Measurements from ENCODE around the gene FGF12.
A peak's percentile ranks its signal among the peaks of the same experiment; 100 is the strongest.

The FGF12 gene

GRCh38 chr3:192253138-192253887, 474.0 kb downstream of the FGF12 start:
- DNase-seq = no peak

DNA sequence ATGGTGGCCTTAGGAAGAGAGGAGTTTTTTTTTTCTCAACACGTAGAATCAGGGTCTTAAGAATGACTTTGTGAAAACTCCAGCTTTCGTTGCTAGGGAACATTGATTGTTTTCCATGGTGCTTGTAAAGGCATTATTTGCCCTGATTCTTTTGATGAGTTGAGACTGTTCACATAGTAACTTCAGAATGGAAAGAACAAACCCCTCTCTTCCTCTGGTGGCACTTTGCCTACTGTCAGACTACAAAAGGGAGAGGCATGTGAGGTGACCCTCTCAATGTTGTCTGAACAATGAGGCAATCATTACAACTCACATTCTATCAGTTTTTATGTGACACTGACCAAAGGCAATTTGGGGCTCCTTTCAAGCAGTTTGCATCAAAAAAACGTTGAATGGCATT, 477.8 kb downstream of the FGF12 start:
- no peak for DNase-seq

DNA sequence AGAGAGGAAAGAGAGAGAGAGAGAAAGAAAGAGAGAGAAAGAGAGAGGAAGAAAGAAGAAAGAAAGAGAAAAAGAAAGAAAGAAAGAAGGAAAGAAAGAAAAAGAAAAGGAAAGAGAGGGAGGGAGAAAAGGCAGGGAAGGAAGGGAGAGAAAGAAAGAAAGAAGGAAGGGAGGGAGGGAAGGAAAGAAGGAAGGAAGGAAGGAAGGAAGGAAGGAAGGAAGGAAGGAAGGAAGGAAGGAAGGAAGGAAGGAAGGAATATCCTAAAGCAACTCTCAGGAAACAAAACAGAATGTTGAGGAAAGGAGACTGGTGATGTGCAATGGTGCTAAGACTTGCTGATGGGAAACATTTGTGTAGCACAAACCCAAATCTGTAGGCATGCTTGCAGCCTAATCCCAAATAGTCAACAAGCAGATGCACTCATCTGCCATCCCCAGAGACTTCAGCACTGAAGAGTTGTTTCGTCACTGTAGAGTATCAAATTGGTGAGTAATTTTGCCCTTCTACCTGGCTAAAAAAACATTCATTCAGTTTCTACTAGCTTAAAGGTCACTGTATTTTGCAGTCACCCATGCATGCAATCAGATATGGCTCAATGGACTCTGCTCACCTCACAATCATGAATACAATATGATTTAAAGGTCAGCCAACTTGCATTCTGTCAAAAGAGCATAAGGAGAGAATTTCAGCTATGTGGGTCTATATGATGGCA, 480.3 kb downstream of the FGF12 start:
- DNase-seq = no peak

GRCh38 chr3:192244591-192244990, 482.8 kb downstream of the FGF12 start:
- DNase-seq = no peak

- no peak for DNase-seq
These were observed 487.4 kb downstream of the FGF12 start for GRCh38 chr3:192239956-192240355.

DNA sequence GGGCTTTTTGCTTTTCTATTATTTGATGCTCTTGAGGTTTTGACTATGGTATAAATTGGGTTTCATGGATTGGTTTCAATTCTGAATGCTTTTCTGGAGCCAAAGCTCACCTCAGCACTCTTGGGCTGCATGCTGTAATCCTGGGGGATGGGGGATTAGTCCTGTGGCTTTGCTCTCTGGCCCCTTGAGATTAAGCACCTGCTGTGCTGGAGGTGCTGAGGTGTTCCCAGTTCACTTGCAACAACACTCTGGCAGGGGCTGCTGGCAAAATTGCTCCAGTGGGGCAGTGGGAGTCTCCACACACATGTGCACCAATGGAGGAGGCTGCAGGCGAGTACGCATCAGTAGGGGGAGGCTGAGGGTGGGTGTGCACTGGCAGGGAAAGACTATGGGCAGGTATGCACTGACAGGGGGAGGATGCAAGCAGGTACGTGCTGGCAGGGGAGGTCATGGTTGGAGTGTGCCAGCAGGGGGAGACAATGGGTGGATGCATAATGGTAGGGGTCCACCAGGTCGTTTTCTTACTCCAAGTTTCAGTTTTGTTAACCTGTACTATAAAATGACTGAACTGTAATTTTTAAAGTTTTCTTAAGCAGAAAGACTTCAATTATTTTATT, 489.2 kb downstream of the FGF12 start:
- DNase-seq = no peak

- no peak for DNase-seq
These were observed 497.5 kb downstream of the FGF12 start for GRCh38 chr3:192229866-192230265.

DNA sequence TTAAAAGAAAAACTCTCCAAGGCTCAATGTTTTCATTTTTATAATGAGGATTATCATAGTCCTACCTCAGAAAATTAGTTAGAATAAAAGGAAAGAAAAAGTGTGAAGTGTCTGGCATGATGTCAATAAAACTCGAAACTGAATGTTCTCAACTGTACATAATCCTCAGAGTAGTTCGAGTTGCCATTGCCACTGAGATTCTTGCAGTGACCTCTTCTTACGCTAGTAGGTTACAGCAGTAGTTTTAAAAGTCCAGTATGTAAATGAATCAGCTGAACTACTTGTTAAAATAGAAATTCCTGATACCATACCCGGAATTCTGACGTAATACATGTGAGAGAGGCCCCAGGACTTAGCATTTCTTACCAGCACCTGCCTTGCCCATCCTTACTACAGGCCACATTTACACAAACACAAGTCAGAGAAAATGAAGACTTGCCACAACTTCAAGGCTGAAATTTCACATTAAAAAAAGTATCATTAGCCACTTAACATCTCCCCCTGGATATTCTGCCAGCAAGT, 502.6 kb downstream of the FGF12 start:
- no peak for DNase-seq

GRCh38 chr3:192223815-192224214, 503.5 kb downstream of the FGF12 start:
- DNase-seq = no peak

GRCh38 chr3:192220915-192221314, 506.4 kb downstream of the FGF12 start:
- DNase-seq = no peak

DNA sequence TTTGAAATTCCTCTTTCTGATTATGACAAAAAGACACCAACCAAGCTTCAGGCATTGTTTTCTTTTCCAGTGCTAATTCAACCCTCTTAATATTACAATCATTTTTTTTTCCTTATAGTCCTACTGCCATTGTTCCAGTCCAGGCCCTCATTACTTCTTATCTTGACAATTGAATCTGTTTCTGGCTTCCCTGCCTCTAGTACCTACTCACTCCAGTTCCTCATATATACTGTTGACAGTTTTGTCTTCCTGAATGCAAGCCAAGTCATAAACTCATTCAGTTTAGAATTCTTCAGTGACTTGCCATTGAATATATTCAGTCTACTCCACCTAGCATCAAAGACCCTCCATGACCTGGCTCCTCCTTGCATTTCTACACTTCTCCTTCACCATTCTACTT, 507.4 kb downstream of the FGF12 start:
- no peak for DNase-seq

DNA sequence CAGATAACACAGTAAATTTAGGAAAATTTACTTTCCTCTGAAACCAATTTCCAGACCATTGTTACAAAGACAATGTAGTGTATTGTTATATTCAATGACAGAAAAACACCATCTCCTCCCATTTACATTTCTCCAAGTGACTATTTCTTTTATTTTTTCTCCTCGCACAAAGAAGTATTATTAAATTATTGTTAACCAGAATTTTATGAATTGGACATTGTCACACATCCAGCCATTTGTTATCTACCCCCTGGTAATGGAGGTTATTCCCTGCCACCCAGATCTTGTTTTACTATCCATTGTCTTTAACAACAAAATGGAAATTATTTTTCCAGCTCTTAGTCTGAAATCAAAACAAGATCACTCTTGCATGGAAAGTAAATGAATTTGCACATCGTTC, 511.3 kb downstream of the FGF12 start:
- DNase-seq = no peak

GRCh38 chr3:192212979-192213378, 514.4 kb downstream of the FGF12 start:
- DNase-seq = no peak

DNA sequence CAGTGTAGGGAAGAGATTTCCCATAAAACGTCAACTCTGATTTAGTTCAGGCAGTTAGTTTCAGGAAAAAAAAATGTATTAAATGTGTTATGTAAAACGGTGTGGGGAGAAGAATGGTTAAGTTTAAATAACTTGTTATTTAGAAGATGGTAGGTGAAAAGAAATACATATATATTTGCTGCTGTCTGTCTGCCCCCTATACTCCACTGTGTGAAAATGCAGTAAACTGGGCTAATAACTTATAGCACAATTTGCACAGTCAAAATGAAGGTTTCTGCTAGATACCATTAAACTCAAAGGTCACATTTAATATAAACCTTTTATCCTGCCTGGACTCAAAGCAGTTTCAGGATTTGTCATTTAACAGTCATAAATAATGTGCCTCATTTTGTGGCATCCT, 515.0 kb downstream of the FGF12 start:
- DNase-seq = no peak

- DNase-seq = no peak
These were observed 519.7 kb downstream of the FGF12 start for GRCh38 chr3:192207651-192208050.

DNA sequence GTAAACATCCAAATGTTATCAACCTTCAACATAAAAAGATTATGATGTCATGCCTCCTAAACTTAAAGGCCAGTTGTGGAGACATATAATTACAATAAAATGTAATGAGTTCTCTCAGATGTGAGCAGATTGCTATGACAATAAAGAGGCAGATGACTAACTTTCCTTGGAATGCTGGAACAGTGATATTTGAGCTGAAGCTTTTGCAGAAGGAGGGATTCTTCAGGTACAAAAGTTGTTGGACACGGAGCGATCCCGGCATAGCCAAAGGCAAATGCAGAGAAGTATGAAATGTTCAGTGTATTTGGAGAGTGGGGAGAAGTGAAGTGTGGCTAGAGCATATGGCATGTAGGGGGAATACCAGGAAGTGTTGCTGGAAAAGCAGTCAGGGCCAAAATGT, 520.1 kb downstream of the FGF12 start:
- DNase-seq = no peak

GRCh38 chr3:192194085-192194484, 533.3 kb downstream of the FGF12 start:
- no peak for DNase-seq

GRCh38 chr3:192188218-192188835, 539.0 kb downstream of the FGF12 start:
- DNase-seq = peak; percentile 66 to 83 (median 67)

- no peak for DNase-seq
These were observed 539.8 kb downstream of the FGF12 start for GRCh38 chr3:192187485-192188051.

- DNase-seq = no peak
These were observed 540.8 kb downstream of the FGF12 start for GRCh38 chr3:192186498-192186897.

DNA sequence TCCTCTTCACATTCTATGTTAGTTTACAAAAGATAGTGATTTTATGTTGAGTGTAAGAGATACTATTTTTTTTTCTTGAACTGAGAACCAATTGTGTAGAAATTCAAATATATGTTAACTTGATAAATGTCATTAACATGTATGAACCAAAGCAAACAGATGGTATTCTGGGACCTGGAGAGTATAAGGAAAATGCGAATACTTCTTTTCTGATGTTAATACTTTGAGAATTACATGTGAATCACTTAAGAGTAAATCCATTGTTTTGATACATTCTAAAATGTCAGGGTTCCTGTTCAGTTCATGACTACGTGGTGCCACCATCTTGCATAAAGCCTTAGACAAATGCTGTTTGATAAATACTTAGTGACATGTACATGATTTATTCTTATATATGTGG, 541.3 kb downstream of the FGF12 start:
- no peak for DNase-seq

DNA sequence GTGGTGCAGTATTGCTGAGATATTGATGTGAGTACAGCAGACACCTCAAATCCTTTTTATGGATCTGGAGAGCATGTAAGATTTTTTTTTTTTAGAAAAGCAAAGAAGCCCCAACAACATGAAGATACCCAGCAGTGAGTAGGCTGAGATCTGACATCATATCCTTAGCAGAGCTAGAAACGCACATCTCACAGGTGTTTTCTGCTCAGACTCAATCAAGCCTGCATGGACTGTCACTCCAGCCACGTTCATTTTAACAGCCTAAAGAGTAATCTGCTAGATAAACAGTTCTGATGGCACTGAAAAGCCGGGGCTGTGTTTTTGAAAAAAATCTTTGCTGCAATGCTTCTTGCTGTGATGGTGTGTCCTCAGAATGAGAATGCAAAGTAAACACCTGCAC, 544.2 kb downstream of the FGF12 start:
- no peak for DNase-seq

DNA sequence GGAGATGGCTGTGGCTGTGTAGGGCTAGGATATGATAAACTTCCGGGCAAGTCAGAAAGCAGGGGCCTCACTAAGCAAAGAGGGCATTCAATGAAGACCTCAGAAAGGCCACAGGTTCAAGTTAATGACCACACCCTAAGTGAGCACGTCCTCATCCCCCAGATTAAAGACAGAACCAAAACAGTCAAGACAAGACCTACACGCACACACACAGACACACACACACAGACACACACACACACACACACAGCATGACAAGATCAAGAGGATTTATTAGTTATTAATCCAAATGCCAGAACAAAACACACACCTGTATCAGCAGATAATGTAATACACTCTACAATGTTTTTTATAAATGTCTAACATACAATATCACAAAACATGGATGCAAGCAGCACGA, 546.2 kb downstream of the FGF12 start:
- DNase-seq = no peak

All from suppressor macrophage treated with lipopolysaccharide for 1 hour (primary cell).